Anterior cingulate cortex (tissue), 58 donors: ENCODE data around the gene GAGE12D.
"Not testable (repeated sequence)": the region's sequence is repeated elsewhere in the genome, so short reads cannot be mapped to it uniquely, and the experiment has no call there.

ENCODE experiments used
- DNase-seq, 58 donors: peaks; one replicate each; lab custom pipeline; 2025; lab: John Stamatoyannopoulos, UW

GAGE12D gene, protein sequence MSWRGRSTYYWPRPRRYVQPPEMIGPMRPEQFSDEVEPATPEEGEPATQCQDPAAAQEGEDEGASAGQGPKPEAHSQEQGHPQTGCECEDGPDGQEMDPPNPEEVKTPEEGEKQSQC

DNA sequence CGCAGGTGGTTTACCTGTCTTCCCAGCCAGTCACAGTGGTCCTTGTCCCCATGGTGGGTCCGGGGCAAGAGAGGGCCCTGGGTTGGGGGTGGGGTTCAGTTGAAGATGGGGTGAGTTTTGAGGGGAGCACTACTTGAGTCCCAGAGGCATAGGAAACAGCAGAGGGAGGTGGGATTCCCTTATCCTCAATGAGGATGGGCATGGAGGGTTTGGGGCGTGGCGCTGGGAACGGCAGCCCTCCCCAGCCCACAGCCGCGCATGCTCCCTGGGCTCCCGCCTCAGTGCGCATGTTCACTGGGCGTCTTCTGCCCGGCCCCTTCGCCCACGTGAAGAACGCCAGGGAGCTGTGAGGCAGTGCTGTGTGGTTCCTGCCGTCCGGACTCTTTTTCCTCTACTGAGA lies at the start of gene GAGE12D:
TSS of gene GAGE12D (plus strand) at position 301 of the 400 bp plus-strand sequence. CDS start 1,155 bp downstream, outside the sequence.
- DNase-seq = not testable (repeated sequence)

DNA sequence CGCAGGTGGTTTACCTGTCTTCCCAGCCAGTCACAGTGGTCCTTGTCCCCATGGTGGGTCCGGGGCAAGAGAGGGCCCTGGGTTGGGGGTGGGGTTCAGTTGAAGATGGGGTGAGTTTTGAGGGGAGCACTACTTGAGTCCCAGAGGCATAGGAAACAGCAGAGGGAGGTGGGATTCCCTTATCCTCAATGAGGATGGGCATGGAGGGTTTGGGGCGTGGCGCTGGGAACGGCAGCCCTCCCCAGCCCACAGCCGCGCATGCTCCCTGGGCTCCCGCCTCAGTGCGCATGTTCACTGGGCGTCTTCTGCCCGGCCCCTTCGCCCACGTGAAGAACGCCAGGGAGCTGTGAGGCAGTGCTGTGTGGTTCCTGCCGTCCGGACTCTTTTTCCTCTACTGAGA lies 9.7 kb upstream of the GAGE12D start, which contains the start of gene GAGE12C:
TSS of gene GAGE12C (plus strand) at position 301 of the 400 bp plus-strand sequence. CDS start 1,155 bp downstream, outside the sequence.
- not testable (repeated sequence) for DNase-seq

DNA sequence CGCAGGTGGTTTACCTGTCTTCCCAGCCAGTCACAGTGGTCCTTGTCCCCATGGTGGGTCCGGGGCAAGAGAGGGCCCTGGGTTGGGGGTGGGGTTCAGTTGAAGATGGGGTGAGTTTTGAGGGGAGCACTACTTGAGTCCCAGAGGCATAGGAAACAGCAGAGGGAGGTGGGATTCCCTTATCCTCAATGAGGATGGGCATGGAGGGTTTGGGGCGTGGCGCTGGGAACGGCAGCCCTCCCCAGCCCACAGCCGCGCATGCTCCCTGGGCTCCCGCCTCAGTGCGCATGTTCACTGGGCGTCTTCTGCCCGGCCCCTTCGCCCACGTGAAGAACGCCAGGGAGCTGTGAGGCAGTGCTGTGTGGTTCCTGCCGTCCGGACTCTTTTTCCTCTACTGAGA lies 9.5 kb downstream of the GAGE12D start, which contains the start of gene GAGE12E:
TSS of gene GAGE12E (plus strand) at position 301 of the 400 bp plus-strand sequence. CDS start 1,155 bp downstream, outside the sequence.
- not testable (repeated sequence) for DNase-seq

GRCh38 chrX:49560542-49560941 lies 19.0 kb downstream of the GAGE12D start, which contains the start of gene GAGE12F:
Gene GAGE12F (plus strand): TSS chrX:49560842. CDS start chrX:49561997, 1,155 bp downstream.
- DNase-seq = not testable (repeated sequence)

DNA sequence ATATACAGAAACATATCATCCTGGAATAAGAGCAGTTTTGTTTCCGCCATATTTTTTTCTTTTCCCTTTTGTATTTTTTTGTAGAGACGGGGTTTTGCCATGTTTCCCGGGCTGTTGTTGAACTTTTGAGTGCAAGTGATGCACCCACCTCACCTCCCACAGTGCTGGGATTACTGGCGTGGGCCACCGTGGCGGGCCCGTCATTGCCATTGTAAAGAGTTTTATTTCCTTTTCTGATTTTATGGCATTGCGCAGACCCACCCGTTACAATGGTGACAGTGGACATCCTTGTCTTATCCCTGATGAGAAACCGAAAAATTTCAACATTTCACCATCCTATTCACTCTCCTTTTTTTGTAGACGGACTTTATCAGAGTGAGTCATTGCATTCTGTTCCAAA lies 27.2 kb downstream of the GAGE12D start:
- DNase-seq = not testable (repeated sequence)

DNA sequence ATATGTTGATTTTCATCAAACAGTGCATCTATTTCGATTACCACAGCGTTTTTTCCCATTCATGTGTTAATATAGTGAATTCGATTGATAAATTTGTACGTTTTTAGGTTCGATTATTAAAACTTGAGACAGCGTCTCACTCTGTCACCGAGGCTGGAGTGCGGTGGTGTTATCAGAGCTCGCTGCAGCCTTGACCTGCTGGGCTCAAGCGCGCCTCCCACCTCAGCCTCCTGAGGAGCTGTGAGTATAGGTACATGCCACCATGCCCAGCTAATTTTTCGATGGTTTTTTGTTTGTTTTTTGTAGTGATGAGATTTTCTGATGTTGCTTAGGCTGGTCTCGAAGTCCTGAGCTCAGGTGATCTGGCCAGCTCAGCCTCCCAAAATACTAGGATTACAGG lies 27.6 kb downstream of the GAGE12D start:
- not testable (repeated sequence) for DNase-seq

DNA sequence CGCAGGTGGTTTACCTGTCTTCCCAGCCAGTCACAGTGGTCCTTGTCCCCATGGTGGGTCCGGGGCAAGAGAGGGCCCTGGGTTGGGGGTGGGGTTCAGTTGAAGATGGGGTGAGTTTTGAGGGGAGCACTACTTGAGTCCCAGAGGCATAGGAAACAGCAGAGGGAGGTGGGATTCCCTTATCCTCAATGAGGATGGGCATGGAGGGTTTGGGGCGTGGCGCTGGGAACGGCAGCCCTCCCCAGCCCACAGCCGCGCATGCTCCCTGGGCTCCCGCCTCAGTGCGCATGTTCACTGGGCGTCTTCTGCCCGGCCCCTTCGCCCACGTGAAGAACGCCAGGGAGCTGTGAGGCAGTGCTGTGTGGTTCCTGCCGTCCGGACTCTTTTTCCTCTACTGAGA lies 28.6 kb downstream of the GAGE12D start, which contains the start of gene GAGE12G:
TSS of gene GAGE12G (plus strand) at position 301 of the 400 bp plus-strand sequence. CDS start 1,155 bp downstream, outside the sequence.
- DNase-seq = not testable (repeated sequence)

DNA sequence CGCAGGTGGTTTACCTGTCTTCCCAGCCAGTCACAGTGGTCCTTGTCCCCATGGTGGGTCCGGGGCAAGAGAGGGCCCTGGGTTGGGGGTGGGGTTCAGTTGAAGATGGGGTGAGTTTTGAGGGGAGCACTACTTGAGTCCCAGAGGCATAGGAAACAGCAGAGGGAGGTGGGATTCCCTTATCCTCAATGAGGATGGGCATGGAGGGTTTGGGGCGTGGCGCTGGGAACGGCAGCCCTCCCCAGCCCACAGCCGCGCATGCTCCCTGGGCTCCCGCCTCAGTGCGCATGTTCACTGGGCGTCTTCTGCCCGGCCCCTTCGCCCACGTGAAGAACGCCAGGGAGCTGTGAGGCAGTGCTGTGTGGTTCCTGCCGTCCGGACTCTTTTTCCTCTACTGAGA lies 38.1 kb downstream of the GAGE12D start, which contains the start of gene GAGE12H:
TSS of gene GAGE12H (plus strand) at position 301 of the 400 bp plus-strand sequence. CDS start 1,155 bp downstream, outside the sequence.
- not testable (repeated sequence) for DNase-seq

- not testable (repeated sequence) for DNase-seq
Measured at GRCh38 chrX:49589196-49589595, 47.7 kb downstream of the GAGE12D start, which contains the start of gene GAGE2A. Gene GAGE2A (plus strand): TSS chrX:49589496. CDS start chrX:49590651, 1,155 bp downstream.

GRCh38 chrX:49589769-49590478 lies 48.4 kb downstream of the GAGE12D start:
- DNase-seq = not testable (repeated sequence)

GRCh38 chrX:49590488-49590887 lies 49.0 kb downstream of the GAGE12D start:
- not testable (repeated sequence) for DNase-seq
